Tongue (tissue), 2 donors: ENCODE measurements around the gene ISCU. TPM values are rescaled to one million over a fixed set of nuclear protein-coding genes. Genes with fewer than 3 reads are reported as not detected.
A peak's percentile ranks its signal among the peaks of the same experiment; 100 is the strongest.
"Not testable (repeated sequence)": the region's sequence is repeated elsewhere in the genome, so short reads cannot be mapped to it uniquely, and the experiment has no call there.

Experiments
- DNase-seq: peaks from one replicate; pipeline ENCODE4 v3.0.0-alpha.2; 2015
- total RNA-seq: library from RNA; depleted of rRNA; stranded (reverse); fragments of >200 nt; gene quantifications from one replicate; pipeline ENCODE4 v1.2.3, GENCODE V29; 2014

Gene ISCU
- total RNA-seq, 1 donor from 2014 or later: 111 TPM

- peak; percentile 88 for DNase-seq
Measured at GRCh38 chr12:108589028-108589839, 26.8 kb downstream of the ISCU start.

GRCh38 chr12:108589840-108590229 lies 27.4 kb downstream of the ISCU start:
- DNase-seq: no peak

DNA sequence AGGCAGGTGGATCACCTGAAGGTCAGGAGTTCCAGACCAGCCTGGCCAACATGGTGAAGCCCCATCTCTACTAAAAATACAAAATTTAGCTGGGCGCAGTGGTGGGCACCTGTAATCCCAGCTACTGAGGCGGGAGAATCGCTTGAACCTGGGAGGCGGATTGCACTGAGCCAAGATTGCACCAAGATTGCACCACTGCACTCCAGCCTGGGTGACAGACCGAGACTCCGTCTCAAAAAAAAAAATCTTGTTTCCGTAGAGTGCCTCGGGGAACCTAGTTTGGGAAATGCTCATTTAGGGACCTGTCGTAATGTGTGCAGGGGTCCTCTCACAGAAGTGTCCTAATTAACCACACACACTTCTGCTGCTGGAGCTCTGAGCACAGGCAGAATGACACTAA lies 28.1 kb downstream of the ISCU start:
- not testable (repeated sequence) for DNase-seq

DNA sequence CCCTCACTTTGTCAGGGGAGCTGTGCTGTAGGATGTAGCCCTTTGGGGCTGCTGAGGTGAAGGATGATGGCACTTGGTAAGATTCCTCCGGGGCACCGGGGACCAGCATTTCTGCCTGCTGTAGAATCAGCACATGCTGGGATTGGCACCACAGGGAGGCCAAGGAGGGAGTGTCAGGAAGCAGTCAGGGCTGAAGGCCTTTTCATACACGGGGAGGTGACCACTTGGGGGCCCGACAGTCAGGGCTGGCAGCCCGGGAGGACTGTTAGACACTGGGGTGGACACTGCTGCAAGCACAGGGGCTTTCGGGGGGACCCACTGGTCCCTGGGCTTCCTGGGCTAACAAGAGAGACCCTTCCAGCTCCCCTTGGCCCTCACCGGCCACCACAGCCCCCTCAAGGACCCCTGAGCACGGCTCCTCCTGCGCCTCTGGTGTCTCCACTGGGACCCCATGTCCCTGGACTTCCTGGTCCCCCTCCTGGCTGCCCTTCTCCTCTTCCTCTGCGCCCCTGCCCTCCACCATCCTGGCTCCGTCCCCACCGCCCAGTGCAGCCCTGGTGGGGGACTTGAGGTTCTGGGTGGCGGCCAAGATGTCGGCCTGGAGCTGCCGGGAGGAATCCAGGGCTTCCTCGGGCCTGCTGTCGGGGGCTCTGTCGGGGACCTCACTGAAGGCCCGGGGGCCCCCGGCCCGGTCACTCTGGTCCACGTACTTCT lies 29.0 kb downstream of the ISCU start:
- DNase-seq: no peak

- DNase-seq: no peak
Measured at GRCh38 chr12:108592033-108592909, 29.9 kb downstream of the ISCU start.

GRCh38 chr12:108594323-108594903 lies 32.0 kb downstream of the ISCU start:
- no peak for DNase-seq

GRCh38 chr12:108594960-108595710 lies 32.7 kb downstream of the ISCU start:
- no peak for DNase-seq

DNA sequence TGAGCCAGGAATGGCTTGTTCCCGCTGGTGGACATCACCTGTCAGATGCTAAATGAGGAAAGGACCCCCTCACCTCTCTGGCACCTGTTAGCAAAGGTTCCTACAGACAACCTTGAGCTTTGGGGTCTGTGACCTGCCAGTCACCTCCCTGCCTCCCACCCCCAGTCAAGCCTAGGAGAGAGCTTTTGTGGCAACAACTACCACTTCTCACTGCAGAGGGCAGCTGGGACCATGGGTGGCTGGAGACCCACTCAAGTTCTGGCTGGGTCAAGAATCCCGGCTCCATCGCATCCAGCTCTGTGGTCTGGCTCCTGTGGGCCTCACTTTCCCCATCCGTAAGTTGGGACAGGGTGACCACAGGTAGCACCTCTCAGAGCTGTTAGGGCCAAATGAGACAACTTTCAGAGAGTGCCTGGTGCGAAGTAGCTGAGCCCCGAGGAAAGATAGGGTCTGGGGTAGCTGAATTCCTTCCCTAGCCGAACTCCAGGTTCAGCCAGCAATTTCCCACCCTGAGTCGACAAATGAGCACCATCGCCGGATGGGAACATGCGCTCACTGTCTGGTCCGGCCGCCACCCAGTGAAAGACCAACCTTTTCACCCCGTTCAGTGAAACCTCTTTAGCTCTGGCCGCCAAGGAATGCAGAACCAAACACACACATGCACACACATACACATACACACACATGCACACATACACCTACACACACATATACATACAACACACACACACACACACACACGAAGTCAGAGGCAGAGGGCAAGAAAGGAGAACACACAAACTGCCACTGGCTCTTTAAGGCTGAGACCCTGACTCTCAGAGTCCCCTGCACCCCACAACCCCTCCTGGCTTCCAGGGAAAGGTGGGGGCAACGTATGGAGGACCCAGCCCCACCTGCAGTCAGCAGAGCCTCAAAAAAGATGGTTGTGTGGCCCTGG lies 33.6 kb downstream of the ISCU start:
- DNase-seq: no peak

GRCh38 chr12:108596854-108597558 lies 34.6 kb downstream of the ISCU start:
- no peak for DNase-seq

DNA sequence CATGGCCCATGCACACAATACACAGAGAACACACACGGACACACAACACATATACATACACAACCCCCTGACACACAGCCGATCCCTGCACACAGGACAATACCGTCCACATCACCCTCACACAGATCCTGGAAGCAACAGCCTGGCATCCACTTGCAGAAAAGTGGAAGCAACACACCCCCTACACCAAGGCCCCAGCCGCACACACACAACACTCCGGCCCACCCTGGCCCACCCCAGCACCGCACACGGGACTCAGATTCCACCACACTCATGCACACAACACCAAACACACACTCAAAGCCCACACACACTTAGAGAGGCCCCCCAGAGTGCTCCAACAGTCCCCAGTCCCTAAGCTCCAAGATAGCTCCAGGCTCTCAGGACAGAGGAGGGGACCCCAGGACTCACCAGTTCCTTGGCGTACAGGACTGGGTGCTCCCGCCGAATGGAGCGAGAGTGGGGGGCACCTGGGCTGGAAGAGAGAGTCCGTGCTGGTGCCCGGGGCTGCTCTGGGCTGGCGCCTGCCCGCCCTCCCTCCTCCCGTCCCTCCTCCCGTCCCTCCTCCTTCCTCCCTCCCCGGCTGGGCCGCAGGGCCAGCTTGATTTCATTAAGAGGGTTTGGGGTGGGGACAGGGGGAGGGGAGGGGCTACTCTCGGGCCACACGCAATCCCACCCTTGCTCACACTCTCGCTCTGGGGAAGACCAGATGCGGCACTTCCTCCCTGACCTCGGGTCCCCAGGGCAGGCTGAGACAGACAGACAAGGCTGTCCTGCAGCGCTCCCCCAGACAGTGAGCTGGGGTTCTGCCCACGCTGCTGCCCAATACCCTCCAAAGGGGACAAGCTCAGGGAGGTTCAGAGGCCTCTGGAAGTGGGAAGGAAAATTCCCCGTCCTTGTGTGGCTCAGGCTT lies 35.4 kb downstream of the ISCU start, which contains the start of gene TMEM119:
Gene TMEM119 (minus strand): TSS at position 526 of the 913 bp plus-strand sequence. CDS start 5,701 bp downstream, outside the sequence.
- peak; percentile 87 for DNase-seq

DNA sequence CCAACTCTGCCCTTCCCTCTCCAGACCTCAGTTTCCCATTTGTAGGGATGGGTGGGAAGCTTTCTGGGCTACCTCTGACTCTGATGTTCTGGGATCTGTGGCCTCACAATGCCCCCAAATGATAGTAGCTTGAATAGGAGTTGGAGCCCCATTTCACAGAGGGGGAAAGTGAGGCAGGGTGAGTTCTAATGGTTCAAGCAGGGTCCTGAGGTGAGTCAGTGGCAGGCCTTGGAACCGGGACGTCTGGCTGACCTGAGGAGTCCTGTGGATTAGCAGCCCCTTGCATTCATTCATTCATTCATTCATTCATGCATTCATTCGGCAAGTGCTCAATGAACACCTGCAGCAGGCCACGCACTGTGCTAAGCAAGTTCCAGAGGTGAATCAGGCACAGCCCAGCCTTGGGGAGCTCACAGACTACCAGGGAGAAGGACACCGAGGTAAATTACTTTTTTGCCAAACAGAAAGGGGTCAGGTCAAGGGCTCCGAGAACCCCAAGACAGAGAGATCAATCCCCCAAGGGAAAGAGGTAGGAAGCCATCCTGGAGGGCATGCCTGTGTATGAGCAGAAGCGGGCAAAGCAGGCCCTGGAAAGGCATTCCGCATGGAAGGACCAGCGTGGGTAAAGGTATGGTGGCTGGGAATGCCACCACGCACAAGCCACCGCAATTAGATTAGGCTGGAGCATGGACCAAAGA lies 36.3 kb downstream of the ISCU start:
- no peak for DNase-seq

DNA sequence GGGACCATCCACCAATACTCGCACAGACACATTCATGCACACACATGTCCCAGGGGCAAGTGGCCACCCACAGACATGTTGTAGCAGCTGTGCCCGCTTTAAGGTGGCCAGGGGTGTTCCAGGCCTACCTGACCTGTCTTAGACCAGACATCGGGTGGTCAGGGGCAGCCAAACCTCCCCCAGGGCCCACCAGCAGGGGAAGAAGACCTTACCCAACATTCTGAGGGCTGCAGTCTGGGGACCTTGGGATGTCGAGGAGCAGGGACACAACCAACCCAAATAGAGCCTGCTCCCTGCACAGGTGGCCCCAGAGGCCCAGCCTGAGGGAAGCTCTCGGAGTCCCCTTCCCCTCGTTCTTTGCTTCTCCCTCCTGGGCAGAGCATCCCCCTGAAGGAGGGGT lies 37.1 kb downstream of the ISCU start:
- DNase-seq: no peak

GRCh38 chr12:108599948-108600701 lies 37.7 kb downstream of the ISCU start:
- no peak for DNase-seq

DNA sequence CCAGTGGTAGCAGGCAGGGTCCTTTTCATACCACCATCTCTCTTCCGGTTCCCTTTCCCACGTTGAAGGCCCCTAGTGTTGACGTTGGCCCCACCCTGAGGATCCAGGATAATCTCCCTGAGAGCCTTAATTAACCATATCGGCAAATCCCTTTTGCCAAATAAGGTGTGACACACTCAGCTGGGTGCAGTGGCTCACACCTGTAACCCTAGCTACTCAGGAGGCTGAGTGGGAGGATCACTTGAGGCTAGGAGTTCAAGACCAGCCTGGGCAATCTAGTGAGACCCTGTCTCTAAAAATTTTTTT lies 38.3 kb downstream of the ISCU start:
- DNase-seq: no peak

DNA sequence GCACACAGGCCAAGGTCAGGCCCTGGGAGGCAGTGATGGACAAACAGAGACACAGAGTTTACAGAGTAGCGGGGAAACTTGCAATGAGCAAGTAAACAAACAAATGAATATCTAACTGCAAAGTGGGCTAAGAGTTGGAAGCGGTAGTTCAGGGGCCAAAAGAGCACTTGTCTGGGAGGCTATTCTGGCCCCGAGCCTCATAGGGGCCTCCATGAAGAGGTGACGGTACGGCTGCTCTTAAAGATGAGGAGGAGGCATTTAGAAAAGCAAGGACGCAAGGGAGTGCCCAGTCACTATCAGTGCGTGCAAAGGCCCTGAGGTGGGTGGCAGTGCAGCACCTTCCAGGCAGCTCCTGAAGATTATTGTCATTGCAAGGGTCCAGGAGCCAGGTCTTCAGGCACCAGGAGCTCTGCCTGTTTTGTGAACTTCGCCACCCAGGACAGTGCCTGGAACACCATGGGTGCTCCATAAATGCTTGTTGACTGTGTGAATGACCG lies 39.9 kb downstream of the ISCU start:
- DNase-seq: no peak

- no peak for DNase-seq
Measured at GRCh38 chr12:108602976-108603704, 40.7 kb downstream of the ISCU start.
